Measurements from ENCODE around the gene GRIN2A.

The GRIN2A gene

GRCh38 chr16:10145542-10146035 is 36.6 kb downstream of the GRIN2A start:
- H3K4me3 ChIP-seq (ENCODE audit: low read depth, low read length) = no peak overlapping the region
- DNase-seq (ENCODE audit: low read depth) = no peak

GRCh38 chr16:10141671-10142070 is 40.6 kb downstream of the GRIN2A start:
- no peak overlapping the region for H3K4me3 ChIP-seq (ENCODE audit: low read depth, low read length)
- DNase-seq (ENCODE audit: low read depth) = no peak

- DNase-seq (ENCODE audit: low read depth) = no peak
- H3K4me3 ChIP-seq (ENCODE audit: low read depth, low read length) = no peak overlapping the region
These were observed 43.3 kb downstream of the GRIN2A start for GRCh38 chr16:10138881-10139280.

DNA sequence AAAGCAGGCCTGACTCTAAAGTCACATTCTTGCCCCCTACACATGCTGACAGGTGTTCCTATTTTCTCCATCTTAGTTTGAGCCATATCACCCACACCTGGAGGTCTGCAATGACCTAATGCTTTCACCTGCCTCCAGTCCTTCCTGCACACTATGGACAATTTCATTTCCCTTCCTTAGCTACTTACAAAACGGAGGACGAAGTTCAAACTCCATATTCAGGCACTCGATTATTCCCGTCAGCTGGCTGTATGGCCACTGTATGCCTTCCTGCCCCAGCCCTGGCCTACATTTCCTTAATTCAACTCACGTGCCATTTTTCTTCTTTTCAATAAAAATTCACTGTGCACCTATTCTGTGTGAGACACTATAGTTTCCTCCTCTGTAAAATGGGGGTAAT is 44.9 kb downstream of the GRIN2A start:
- no peak for DNase-seq (ENCODE audit: low read depth)
- no peak overlapping the region for H3K4me3 ChIP-seq (ENCODE audit: low read depth, low read length)

GRCh38 chr16:10136916-10137315 is 45.3 kb downstream of the GRIN2A start:
- no peak overlapping the region for H3K4me3 ChIP-seq (ENCODE audit: low read depth, low read length)
- no peak for DNase-seq (ENCODE audit: low read depth)

- DNase-seq (ENCODE audit: low read depth) = no peak
- H3K4me3 ChIP-seq (ENCODE audit: low read depth, low read length) = no peak overlapping the region
These were observed 51.7 kb downstream of the GRIN2A start for GRCh38 chr16:10130538-10130937.

GRCh38 chr16:10128397-10129258 is 53.6 kb downstream of the GRIN2A start:
- no peak for DNase-seq (ENCODE audit: low read depth)
- H3K4me3 ChIP-seq (ENCODE audit: low read depth, low read length) = no peak overlapping the region

DNA sequence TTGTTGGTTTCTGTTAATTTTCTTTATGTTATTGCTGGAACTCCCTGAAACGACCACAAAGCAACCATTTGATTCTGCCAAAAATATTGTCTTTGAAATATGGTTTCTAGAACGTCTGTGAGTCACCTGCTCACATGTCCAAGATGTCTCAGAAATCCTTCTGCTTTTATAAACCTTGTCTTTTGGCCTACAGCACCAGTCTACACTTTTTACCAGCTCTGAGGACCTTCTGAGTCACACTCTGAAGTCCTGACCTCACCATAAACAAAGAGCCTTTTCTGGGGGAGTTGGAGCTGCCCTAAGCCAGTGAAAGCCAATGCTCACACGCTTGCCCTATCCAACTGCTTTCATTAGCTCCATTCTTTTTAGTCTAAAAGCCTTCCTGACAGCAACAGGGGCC is 55.5 kb downstream of the GRIN2A start:
- no peak overlapping the region for H3K4me3 ChIP-seq (ENCODE audit: low read depth, low read length)
- DNase-seq (ENCODE audit: low read depth) = no peak

DNA sequence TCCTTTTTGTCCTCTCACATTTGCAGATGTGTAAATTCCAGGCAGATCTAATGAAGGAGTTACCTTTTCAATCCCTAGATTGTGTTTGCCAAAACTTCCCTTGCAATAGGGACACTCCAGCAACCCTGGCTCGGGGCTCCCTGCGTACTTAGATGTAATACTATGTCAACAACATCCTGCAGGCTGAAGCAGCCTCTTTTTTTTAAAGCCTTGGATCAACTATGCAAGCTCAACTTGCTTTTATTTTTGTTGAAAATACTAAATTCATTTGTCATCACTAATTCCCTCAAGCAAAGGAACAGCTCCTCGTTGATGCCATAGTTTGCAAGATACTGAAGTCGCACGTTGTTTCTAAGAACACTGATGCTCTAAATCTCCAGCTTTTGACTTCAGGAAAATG is 59.1 kb downstream of the GRIN2A start:
- H3K4me3 ChIP-seq (ENCODE audit: low read depth, low read length) = no peak overlapping the region
- DNase-seq (ENCODE audit: low read depth) = no peak

DNA sequence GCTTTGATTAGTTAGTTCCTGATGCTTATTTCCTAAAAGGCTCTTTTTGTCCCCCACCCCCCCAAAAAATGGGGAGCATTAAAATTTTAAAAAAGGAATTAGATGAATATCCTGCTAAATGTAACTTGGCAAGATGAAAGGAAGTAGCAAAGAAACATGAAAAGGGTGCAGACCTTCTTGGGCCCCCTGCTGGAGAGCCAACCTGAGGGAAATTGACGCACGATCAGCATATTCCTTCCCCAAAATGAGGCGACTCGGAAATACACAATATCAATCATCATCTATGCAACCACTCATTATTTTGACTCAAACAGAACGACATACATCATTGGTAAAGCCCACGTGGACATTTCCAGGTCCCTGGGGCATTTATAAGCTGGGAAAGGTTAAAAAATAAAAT is 59.7 kb downstream of the GRIN2A start:
- no peak for DNase-seq (ENCODE audit: low read depth)
- H3K4me3 ChIP-seq (ENCODE audit: low read depth, low read length) = no peak overlapping the region

DNA sequence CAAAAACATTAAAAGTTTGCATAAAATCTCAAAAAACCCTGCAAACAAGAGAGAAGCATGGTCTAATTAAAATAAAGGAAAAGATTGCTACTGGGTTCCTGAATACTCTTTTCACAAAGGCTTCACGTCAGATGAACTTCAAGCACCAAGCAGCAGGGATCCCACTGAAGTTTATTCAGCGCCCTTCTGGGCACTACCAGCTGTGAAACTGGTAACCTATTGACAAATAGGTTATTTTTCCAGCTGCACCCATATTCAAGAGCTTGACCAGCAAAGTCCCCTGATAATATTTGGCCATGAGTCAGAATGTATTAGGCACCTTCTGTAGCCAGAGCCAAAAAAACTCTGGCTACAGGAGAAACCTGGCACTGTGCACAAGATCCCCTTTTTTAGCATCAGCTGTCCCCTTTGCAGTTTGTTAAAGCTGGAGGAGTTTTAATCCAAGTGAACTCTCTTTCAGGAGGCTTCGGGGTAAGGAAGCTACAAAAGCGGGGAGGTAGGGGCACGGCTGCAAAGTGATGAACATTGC is 60.3 kb downstream of the GRIN2A start:
- H3K4me3 ChIP-seq (ENCODE audit: low read depth, low read length) = no peak overlapping the region
- DNase-seq (ENCODE audit: low read depth) = no peak

- H3K4me3 ChIP-seq (ENCODE audit: low read depth, low read length) = no peak overlapping the region
- no peak for DNase-seq (ENCODE audit: low read depth)
These were observed 60.7 kb downstream of the GRIN2A start for GRCh38 chr16:10121491-10121890.

- no peak for DNase-seq (ENCODE audit: low read depth)
- no peak overlapping the region for H3K4me3 ChIP-seq (ENCODE audit: low read depth, low read length)
These were observed 61.3 kb downstream of the GRIN2A start for GRCh38 chr16:10120953-10121352.

DNA sequence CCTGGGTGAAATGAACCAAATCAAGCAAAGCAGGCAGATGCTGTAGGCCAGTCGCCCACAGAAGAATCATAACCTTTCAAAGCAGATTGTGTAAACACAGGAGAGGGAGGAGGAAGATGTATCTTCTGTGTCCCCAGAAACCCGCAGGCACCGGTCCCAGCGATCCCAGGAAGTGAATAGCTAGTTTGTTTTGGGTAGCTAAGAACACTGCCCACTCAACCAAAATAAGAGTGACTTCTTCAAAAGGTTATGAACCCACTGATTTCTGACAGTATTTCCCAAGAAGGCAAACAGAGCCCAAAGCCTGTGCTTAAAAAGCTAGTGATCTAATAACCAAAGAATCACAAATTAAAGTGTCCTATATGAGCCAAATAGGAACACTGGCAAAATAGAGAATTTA is 67.8 kb downstream of the GRIN2A start:
- no peak overlapping the region for H3K4me3 ChIP-seq (ENCODE audit: low read depth, low read length)
- no peak for DNase-seq (ENCODE audit: low read depth)

DNA sequence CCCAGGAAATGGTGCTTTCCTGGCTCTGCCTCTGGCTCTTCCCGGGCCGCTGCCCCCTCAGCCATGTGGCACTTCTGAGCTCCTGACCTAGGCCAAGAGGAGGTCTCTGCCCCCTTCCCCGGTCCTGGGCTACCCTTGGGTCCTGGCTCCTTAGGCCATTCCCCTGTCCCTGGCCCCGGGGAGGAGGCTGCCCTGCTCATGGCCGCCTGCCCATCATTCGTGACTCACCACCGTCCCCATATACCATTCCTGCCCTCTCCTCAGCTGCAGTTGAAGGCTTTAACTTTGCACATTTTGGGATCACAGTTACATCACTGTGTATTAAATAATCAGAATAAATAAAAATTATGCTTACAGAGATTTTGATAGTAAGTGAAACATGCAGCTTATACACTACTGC is 69.0 kb downstream of the GRIN2A start:
- no peak for DNase-seq (ENCODE audit: low read depth)
- no peak overlapping the region for H3K4me3 ChIP-seq (ENCODE audit: low read depth, low read length)

DNA sequence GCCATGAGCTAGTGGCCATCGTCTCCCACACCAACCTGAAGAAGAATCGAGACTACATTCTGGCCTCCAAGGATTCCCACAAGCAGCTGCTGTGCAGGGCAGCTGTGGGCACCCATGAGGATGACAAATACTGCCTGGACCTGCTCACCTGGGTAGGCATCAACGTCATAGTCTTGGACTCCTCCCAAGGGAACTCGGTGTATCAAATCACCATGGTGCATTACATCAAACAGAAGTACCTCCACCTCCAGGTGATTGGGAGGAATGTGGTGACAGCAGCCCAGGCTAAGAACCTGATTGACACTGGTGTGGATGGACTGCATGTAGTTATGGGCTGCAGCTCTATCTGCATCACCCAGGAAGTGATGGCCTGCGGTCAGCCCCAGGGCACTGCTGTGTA is 70.2 kb downstream of the GRIN2A start:
- no peak for DNase-seq (ENCODE audit: low read depth)
- no peak overlapping the region for H3K4me3 ChIP-seq (ENCODE audit: low read depth, low read length)

GRCh38 chr16:10111156-10111761 is 71.0 kb downstream of the GRIN2A start:
- H3K4me3 ChIP-seq (ENCODE audit: low read depth, low read length) = no peak overlapping the region
- DNase-seq (ENCODE audit: low read depth) = no peak

DNA sequence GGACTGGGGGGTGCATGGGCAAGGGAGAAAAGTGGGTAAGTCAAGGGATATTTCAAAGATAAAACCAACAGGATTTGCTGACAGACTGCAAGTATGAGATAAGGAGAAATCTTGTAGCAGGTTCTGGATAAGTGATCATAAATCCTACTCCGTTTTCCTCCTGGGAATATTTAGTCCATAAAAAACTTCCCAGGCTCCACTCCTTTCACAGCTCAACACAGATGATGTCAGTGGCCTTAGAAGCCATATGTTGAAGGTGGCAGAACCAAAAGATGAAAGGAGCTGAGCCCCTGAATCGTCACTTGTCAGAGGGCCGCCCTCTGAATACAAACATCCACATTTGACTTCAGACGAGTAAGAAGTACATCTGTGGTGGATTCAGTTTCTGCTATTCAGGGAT is 71.7 kb downstream of the GRIN2A start:
- DNase-seq (ENCODE audit: low read depth) = no peak
- H3K4me3 ChIP-seq (ENCODE audit: low read depth, low read length) = no peak overlapping the region

- no peak overlapping the region for H3K4me3 ChIP-seq (ENCODE audit: low read depth, low read length)
- no peak for DNase-seq (ENCODE audit: low read depth)
These were observed 75.1 kb downstream of the GRIN2A start for GRCh38 chr16:10107081-10107480.

DNA sequence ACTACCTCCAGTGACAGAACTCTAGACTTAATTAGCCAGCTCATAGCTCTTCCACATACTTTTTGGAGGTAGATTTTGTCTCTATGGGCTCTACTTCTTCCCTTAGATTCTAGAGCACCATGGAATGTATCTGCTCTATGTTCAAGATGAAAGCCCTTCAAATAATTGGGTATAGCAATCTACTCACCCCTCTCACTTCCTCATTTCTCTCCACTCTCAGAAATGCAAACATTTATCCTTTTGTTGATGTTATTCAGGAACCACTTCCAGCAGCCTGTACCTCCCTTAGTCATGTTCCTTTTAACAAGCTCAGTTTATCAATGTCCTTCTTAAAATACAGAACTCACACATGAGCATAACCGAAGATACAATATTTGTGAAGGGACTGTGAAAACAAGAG is 78.5 kb downstream of the GRIN2A start:
- H3K4me3 ChIP-seq (ENCODE audit: low read depth, low read length) = no peak overlapping the region
- no peak for DNase-seq (ENCODE audit: low read depth)

DNA sequence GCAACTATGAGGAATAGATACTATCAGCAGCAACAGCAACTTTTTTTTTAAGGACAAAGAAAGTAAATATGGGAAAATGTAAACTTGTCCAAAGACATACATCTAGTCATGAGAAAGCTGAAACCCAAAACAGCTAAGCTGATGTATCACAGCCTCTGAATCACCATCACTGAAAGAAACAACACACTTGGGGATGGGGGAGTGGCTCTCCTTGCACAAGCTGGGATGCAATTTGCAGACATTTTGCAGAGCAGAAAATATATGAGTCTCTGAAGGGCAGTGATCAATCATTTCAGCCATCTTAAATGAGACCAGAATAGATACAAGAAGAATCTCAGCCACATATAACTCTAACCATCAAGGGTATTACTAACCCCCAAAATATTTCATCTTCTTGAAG is 79.1 kb downstream of the GRIN2A start:
- H3K4me3 ChIP-seq (ENCODE audit: low read depth, low read length) = no peak overlapping the region
- DNase-seq (ENCODE audit: low read depth) = no peak
